Lower lobe of right lung (tissue), 2 donors: Measurements from ENCODE around the gene AFF3. TPM values are rescaled to one million over a fixed set of nuclear protein-coding genes. Genes with fewer than 3 reads are reported as not detected.

ENCODE experiments used
- ATAC-seq, 2 donors: fragments of 200-7000 bp; cut with Tn5 transposase; one replicate each; pipeline ENCODE4 v1.9.1; 2020 to 2022; ENCODE audit warnings: mild to moderate bottlenecking in 2 of 2, moderate library complexity in 2 of 2
- DNase-seq: peaks from one replicate; pipeline ENCODE4 v3.0.0-alpha.2; 2020
- H3K27ac ChIP-seq: fragments of 200-600 bp; one replicate; pipeline ENCODE4 v1.8.0; 2022
- H3K27me3 ChIP-seq: fragments of 200-600 bp; one replicate; pipeline ENCODE4 v1.8.0; 2022; ENCODE audit warnings: low read depth
- H3K36me3 ChIP-seq: fragments of 200-600 bp; one replicate; pipeline ENCODE4 v1.8.0; 2022; ENCODE audit warnings: mild to moderate bottlenecking
- H3K4me1 ChIP-seq: fragments of 200-600 bp; one replicate; pipeline ENCODE4 v1.8.0; 2022
- H3K4me3 ChIP-seq: fragments of 200-600 bp; one replicate; pipeline ENCODE4 v1.8.0; 2022; ENCODE audit warnings: mild to moderate bottlenecking
- H3K9me3 ChIP-seq: fragments of 200-600 bp; one replicate; pipeline ENCODE4 v1.8.0; 2022
- intact Hi-C: fragments of 100-400 bp; cut with DNase I; formaldehyde crosslinking; loops from one replicate; pipeline ENCODE4 v1.11.0; 2022
- total RNA-seq: library from RNA; stranded (reverse); fragmentation: NEBNext Ultra II Directional; extraction: Animal tissue kit (Norgen Biotek cat#: 25700); gene quantifications from one replicate; pipeline ENCODE4 v1.2.1, GENCODE V29; 2021
- TF ChIP-seq, protein P1 (sequence below): fragments of 200-600 bp; IDR thresholded peaks from one replicate; pipeline ENCODE4 v1.8.0; 2022; ENCODE audit warnings: antibody characterized with exemption, mild to moderate bottlenecking
- donor health status: DM: no; HTN: yes; CAD: no; lungs with severe emphysema.

AFF3 gene
- total RNA-seq, 1 donor from 2014 or later, result 57.3 TPM

DNA sequence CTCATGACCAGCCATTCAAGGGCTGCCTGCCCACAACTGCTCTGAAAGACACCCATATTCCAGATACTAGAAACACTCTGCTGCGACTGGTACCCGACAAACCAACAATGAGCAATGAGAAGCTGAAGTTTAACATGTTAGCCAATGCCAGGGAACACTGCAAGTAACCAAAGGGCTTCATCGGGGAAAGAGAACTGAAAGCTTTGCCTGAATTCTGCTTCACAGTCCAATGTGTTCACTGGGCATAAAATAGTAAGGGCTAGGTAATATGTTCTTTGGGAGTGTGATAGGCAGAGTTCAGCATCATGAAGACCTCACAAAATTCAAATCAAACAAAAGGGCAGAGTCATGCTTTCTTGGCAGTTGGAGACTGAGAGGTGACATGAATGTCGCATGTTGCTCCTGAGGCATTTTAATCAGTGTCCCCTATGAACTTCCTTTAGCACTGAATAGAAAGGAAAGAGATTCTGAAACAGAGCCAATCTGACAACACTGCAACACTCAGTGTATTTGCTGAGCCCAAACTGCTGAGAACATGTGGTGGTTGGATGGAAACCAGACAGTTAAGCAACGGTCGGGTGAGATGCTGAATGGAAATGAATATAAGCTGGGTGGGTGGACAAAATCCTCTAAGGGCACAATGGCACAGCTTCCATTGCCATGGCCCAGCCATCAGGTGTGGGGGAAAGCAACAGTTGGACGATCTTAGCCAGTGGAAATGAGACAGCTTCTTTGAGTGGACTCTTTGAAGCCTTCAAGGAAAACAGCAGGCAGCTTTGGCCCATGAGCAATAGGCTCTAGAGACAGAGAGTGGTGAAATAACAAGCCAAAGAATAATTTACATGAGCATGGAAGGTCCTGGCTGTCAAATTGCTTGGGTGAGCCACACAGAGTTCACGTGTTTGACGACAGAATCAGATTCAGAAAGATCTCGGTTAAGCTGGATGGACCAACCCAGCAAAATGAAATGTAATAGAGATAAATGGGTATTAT lies 277.5 kb downstream of the AFF3 start:
- peak; percentile 47 to 60 for ATAC-seq
- TF ChIP-seq, protein P1, sequence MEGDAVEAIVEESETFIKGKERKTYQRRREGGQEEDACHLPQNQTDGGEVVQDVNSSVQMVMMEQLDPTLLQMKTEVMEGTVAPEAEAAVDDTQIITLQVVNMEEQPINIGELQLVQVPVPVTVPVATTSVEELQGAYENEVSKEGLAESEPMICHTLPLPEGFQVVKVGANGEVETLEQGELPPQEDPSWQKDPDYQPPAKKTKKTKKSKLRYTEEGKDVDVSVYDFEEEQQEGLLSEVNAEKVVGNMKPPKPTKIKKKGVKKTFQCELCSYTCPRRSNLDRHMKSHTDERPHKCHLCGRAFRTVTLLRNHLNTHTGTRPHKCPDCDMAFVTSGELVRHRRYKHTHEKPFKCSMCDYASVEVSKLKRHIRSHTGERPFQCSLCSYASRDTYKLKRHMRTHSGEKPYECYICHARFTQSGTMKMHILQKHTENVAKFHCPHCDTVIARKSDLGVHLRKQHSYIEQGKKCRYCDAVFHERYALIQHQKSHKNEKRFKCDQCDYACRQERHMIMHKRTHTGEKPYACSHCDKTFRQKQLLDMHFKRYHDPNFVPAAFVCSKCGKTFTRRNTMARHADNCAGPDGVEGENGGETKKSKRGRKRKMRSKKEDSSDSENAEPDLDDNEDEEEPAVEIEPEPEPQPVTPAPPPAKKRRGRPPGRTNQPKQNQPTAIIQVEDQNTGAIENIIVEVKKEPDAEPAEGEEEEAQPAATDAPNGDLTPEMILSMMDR, result no peak

DNA sequence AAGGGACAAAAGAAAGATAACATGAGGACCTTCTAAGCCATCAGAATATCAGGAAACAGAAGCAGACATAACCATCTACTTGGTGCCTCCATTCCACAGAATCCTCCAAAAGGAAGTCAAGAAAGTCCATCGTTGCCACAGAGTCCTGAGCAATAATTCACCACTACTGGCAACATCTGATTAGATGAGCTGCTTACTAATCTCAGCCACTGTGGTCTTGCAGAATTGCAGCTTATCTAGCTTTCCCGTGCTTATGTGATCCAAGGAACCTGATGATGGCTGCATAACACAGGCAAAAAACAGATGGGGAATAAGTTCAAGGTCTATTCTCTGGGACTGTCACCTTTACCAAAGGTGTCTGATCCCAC lies 278.5 kb downstream of the AFF3 start:
- Histone ChIP-seq H3K27ac (no peak overlapping the region), H3K27me3 (no peaks in the 10 kb centered on the region), H3K36me3 (no peaks in the 10 kb centered on the region), H3K4me1 (peaks cover 35% of the 10 kb centered on the region), H3K9me3 (no peaks in the 10 kb centered on the region), H3K4me3 (no peak overlapping the region)
- DNase-seq, result no peak
- ATAC-seq, result no peak
- TF ChIP-seq, protein P1, result no peak
- intact Hi-C loops, result no loop called here

More for the DNA sequence above, 277.5 kb downstream of the AFF3 start:
- intact Hi-C loops, result no loop called here
- Histone ChIP-seq H3K4me1 (peaks cover 32% of the 10 kb centered on the region), H3K27ac (no peak overlapping the region), H3K9me3 (no peaks in the 10 kb centered on the region), H3K36me3 (no peaks in the 10 kb centered on the region), H3K27me3 (no peaks in the 10 kb centered on the region), H3K4me3 (no peak overlapping the region)
- no peak for DNase-seq

DNA sequence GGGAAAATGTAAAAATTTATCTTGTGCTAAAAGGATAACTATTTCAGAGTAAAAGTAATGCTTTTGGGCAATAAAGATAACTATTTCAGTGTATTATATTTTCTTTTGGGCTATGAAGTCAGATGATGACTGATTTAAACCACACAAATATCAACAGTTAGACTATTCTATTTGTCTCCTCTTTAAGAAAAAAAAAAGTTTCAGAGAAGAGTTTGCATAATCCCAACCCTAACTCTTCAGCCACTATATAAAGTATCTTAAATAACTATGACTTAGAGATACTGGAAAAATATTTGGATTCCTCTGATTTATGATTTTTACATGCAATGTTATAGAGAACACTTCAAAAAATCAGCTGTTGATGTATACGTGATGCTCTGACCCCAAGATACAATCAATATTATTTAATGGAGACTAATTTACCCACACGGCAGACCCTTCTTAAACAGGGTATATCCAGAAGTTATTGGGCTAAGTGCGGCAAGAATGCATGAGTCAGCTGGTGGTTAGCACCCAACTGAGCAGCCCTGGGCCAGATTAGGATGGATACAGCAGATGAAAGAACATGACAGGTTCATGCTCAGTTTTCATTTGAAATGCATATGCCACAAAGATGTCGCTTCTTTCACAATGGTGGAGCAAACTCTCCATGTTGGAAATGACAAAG lies 279.0 kb downstream of the AFF3 start:
- TF ChIP-seq, protein P1, result no peak
- H3K9me3 ChIP-seq, result no peaks in the 10 kb centered on the region
- no peaks in the 10 kb centered on the region for H3K36me3 ChIP-seq
- H3K4me1 ChIP-seq, result peaks cover 35% of the 10 kb centered on the region
- no peaks in the 10 kb centered on the region for H3K27me3 ChIP-seq
- no peak overlapping the region for H3K4me3 ChIP-seq
- no peak overlapping the region for H3K27ac ChIP-seq
- intact Hi-C loops, result no loop called here
- no peak for ATAC-seq
- DNase-seq, result no peak

DNA sequence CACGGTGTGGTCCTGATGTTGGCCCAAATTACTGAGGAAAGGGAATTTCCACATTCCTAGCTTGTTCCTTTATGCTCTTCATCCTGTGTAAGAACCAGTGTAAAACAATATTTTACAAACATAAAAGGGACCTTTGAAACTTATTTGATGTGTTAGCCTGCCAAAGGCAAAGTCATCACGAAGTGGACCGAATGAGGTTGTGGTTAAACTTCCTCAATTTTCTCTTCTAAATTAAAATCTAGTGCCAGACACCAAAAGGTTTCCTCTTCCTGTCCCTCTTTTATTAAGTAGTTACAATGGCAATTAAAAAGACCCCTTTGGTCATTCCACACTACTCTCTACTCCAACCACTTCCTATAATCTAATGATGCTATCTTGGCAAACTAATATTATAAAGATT lies 279.8 kb downstream of the AFF3 start:
- intact Hi-C loops, result no loop called here
- Histone ChIP-seq H3K27me3 (no peaks in the 10 kb centered on the region), H3K4me1 (peaks cover 35% of the 10 kb centered on the region), H3K27ac (no peak overlapping the region), H3K36me3 (no peaks in the 10 kb centered on the region), H3K4me3 (no peak overlapping the region), H3K9me3 (no peaks in the 10 kb centered on the region)
- no peak for DNase-seq
- TF ChIP-seq, protein P1, result no peak
- ATAC-seq, result no peak

DNA sequence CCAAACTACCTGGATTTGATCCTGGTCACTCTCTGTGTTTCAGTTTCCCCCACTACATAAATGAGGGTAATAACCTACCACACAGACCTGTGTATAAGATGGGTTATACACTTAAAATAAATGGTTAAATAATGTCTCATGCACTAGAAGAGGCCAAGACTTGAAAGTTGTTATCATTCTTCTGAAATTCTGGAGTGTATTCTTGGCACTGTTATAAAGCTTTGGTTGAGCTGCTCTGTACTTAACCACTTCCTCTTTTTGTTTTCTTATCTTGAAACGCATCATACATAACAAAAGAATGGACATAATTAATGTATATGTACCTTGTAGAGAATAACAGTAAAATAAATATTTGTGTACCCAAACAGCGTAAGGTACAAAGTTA lies 281.0 kb downstream of the AFF3 start:
- ATAC-seq (no peak), DNase-seq (no peak)
- Histone ChIP-seq H3K9me3 (no peaks in the 10 kb centered on the region), H3K4me1 (peaks cover 35% of the 10 kb centered on the region), H3K36me3 (no peaks in the 10 kb centered on the region), H3K27me3 (no peaks in the 10 kb centered on the region), H3K4me3 (no peak overlapping the region), H3K27ac (no peak overlapping the region)
- intact Hi-C loops, result no loop called here
- TF ChIP-seq, protein P1, result no peak
